Progenitor cell of endocrine pancreas (in vitro differentiated cells): Measurements from ENCODE around the gene ORAI2. TPM values are rescaled to one million over a fixed set of nuclear protein-coding genes. Genes with fewer than 3 reads are reported as not detected.

Experiments used
- DNase-seq: peaks from one replicate; pipeline ENCODE4 v3.0.0; 2021; ENCODE audit warnings: low spot score; ENCODE audit not compliant: unreplicated experiment
- H3K27ac Mint-ChIP-seq: 2 replicates; pipeline ENCODE4 v1.8.0; 2021; ENCODE audit warnings: mild to moderate bottlenecking, moderate library complexity, mixed read lengths
- H3K27me3 Mint-ChIP-seq: 2 replicates; pipeline ENCODE4 v1.8.0; 2021; ENCODE audit warnings: mixed read lengths
- H3K36me3 Mint-ChIP-seq: 2 replicates; pipeline ENCODE4 v1.8.0; 2022; ENCODE audit warnings: mixed read lengths; ENCODE audit not compliant: insufficient read depth
- H3K4me1 Mint-ChIP-seq: 2 replicates; pipeline ENCODE4 v1.8.0; 2021; ENCODE audit warnings: low read depth, mixed read lengths
- H3K4me3 Mint-ChIP-seq: 2 replicates; pipeline ENCODE4 v1.8.0; 2021; ENCODE audit warnings: low read depth, mild to moderate bottlenecking, moderate library complexity, mixed read lengths
- H3K9me3 Mint-ChIP-seq: 2 replicates; pipeline ENCODE4 v1.8.0; 2021; ENCODE audit warnings: low read depth, mixed read lengths
- CTCF ChIP-seq: fragments of 200-600 bp; sonication (generic); IDR thresholded peaks from one replicate; pipeline ENCODE4 v1.5.0; 2021; ENCODE audit warnings: antibody characterized with exemption, mild to moderate bottlenecking; ENCODE audit not compliant: unreplicated experiment
- long read RNA-seq: library from polyadenylated mRNA; unstranded; transcript quantifications from one replicate; pipeline ENCODE4 v2.0.0, GENCODE V29; 2020
- total RNA-seq: library from RNA; stranded (reverse); gene quantifications from 2 replicates; pipeline ENCODE4 v1.2.1, GENCODE V29; 2021

ORAI2 gene
- 35.4 and 41.8 TPM in 2 replicates for total RNA-seq
- long read RNA-seq, full-length matches to known transcripts: 3 of 9 reads
- long read RNA-seq, partial matches to known transcripts: 0 of 9 reads
- long read RNA-seq, other reads (novel, unspliced or antisense): 6 of 9 reads

GRCh38 chr7:102433219-102434038 lies at the start of gene ORAI2:
ORAI2 (plus strand) TSS chr7:102433575; CDS start chr7:102438957, 5,382 bp downstream.
- DNase-seq: peak; percentile 77
- peaks cover 11% of the 10 kb centered on the region for H3K4me1 Mint-ChIP-seq
- peak within 1 kb of the TSS; percentile 91 for H3K27ac Mint-ChIP-seq
- H3K4me3 Mint-ChIP-seq: peak within 1 kb of the TSS; percentile 80
- H3K36me3 Mint-ChIP-seq: peaks cover 3% of the 10 kb centered on the region
- no peaks in the 10 kb centered on the region for H3K27me3 Mint-ChIP-seq
- no peaks in the 10 kb centered on the region for H3K9me3 Mint-ChIP-seq
- no peak for TF ChIP-seq CTCF

DNA sequence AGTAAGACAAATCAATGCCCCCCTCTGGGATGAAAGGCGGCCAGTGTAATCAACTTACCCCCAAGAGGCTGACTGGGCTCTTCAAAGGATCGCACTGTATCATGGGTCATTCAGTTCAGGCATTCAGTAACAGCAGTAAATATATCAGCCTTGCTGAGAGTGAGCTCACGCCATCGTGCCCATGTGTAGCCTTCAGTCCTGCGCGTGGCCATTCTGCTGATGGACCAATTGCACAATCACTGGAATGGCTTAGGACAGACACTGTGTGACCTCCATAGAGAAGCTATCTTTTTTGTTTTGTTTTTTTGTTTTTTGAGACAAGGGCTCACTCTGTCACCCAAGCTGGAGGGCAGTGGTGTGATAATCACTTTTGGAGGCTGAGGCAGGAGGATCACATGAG lies 46.3 kb upstream of the ORAI2 start:
- Mint-ChIP-seq H3K4me3 (no peak overlapping the region), H3K36me3 (peaks cover 6% of the 10 kb centered on the region), H3K27me3 (no peaks in the 10 kb centered on the region), H3K9me3 (no peaks in the 10 kb centered on the region), H3K4me1 (no peaks in the 10 kb centered on the region), H3K27ac (no peak overlapping the region)
- TF ChIP-seq CTCF: no peak
- DNase-seq: no peak

GRCh38 chr7:102389810-102390209 lies 43.6 kb upstream of the ORAI2 start:
- no peak for TF ChIP-seq CTCF
- H3K36me3 Mint-ChIP-seq: peaks cover 9% of the 10 kb centered on the region
- no peaks in the 10 kb centered on the region for H3K27me3 Mint-ChIP-seq
- H3K4me1 Mint-ChIP-seq: peaks cover 8% of the 10 kb centered on the region
- no peak overlapping the region for H3K4me3 Mint-ChIP-seq
- no peaks in the 10 kb centered on the region for H3K9me3 Mint-ChIP-seq
- DNase-seq: no peak
- H3K27ac Mint-ChIP-seq: peak overlapping the region; percentile 64

DNA sequence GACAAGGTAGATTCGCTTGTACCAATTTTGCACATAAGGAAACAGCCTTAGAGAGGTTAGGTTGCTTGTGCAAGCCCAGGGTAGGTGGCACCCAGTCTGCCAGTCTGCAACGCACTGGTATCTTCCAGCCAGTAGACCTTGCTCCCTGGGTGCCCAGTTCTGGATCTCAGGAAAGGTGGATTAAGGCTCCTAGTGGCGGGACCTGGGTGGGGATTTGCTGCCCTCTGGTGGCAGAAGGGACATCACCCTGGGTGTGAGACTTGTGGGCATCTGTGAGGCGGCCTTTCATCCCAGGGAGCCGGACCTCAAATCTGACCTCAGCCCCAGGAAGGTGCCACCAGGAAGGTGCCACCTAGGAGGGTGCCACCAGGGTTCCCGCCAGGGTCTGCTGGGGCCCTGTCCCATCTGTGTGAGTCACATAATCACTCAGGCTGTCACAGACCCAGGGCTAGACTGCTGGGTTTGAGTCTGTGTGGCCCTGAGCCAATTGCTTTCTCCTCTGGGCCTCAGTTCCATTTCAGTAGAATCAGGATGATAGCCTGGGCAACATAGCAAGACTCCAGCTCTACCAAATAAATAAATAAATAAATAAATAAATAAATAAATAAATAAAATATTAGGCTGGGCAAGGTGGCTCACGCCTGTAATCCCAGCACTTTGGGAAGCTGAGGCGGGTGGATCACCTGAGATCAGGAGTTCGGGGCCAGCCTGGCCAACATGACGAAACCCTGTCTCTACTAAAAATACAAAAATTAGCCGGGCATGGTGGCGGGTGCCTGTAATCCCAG lies 42.5 kb upstream of the ORAI2 start:
- no peak overlapping the region for H3K27ac Mint-ChIP-seq
- no peaks in the 10 kb centered on the region for H3K9me3 Mint-ChIP-seq
- TF ChIP-seq CTCF: peak; percentile 93
- H3K4me3 Mint-ChIP-seq: no peak overlapping the region
- DNase-seq: peak; percentile 76
- H3K36me3 Mint-ChIP-seq: peaks cover 9% of the 10 kb centered on the region
- H3K27me3 Mint-ChIP-seq: no peaks in the 10 kb centered on the region
- H3K4me1 Mint-ChIP-seq: peaks cover 10% of the 10 kb centered on the region

GRCh38 chr7:102392330-102392729 lies 41.0 kb upstream of the ORAI2 start:
- no peak overlapping the region for H3K4me3 Mint-ChIP-seq
- peaks cover 14% of the 10 kb centered on the region for H3K4me1 Mint-ChIP-seq
- peak overlapping the region; percentile 88 for H3K27ac Mint-ChIP-seq
- no peak for DNase-seq
- H3K27me3 Mint-ChIP-seq: no peaks in the 10 kb centered on the region
- TF ChIP-seq CTCF: no peak
- no peaks in the 10 kb centered on the region for H3K9me3 Mint-ChIP-seq
- H3K36me3 Mint-ChIP-seq: peaks cover 7% of the 10 kb centered on the region
